OCI-LY1 (cell line): Measurements from ENCODE around the gene GPR17.
A peak's percentile ranks its signal among the peaks of the same experiment; 100 is the strongest.

Source experiments
- H2AFZ ChIP-seq: fragments of 200-600 bp; sonication (generic), shearing (Covaris generic); 2 replicates; pipeline ENCODE4 v1.6.0; 2014; ENCODE audit warnings: antibody characterized with exemption, mild to moderate bottlenecking, low read length
- H3F3A ChIP-seq: fragments of 200-600 bp; sonication (generic), shearing (Covaris generic); 2 replicates; pipeline ENCODE4 v1.6.0; 2014; ENCODE audit warnings: mild to moderate bottlenecking, antibody characterized with exemption, low read length, moderate library complexity; ENCODE audit not compliant: insufficient read depth
- H3K27ac ChIP-seq: fragments of 200-600 bp; sonication (generic); 2 replicates; pipeline ENCODE4 v1.5.1; 2014; ENCODE audit warnings: low read length, mixed run types, mild to moderate bottlenecking, low read depth; ENCODE audit not compliant: poor library complexity, severe bottlenecking
- H3K27me3 ChIP-seq: fragments of 200-600 bp; sonication (generic); 2 replicates; pipeline ENCODE4 v1.6.0; 2014; ENCODE audit warnings: antibody characterized with exemption, mild to moderate bottlenecking, low read length, moderate library complexity; ENCODE audit not compliant: insufficient read depth
- H3K36me3 ChIP-seq: fragments of 200-600 bp; sonication (generic); 2 replicates; pipeline ENCODE4 v1.6.1; 2014; ENCODE audit warnings: mild to moderate bottlenecking, antibody characterized with exemption, low read length, moderate library complexity, mixed read lengths; ENCODE audit not compliant: insufficient read depth
- H3K4me1 ChIP-seq: fragments of 200-600 bp; sonication (generic); 2 replicates; pipeline ENCODE4 v1.5.1; 2014; ENCODE audit warnings: mild to moderate bottlenecking, low read length, moderate library complexity; ENCODE audit not compliant: insufficient read depth, severe bottlenecking
- H3K4me2 ChIP-seq: fragments of 200-600 bp; sonication (generic), shearing (Covaris generic); 2 replicates; pipeline ENCODE4 v1.6.1; 2014; ENCODE audit warnings: low read length
- H3K4me3 ChIP-seq: fragments of 200-600 bp; sonication (generic); 2 replicates; pipeline ENCODE4 v1.5.1; 2014; ENCODE audit warnings: low read length, low read depth, mild to moderate bottlenecking, mixed read lengths; ENCODE audit not compliant: poor library complexity, severe bottlenecking
- H3K79me2 ChIP-seq: fragments of 200-600 bp; shearing (Covaris generic); 2 replicates; pipeline ENCODE4 v1.6.1; 2016; ENCODE audit warnings: mixed run types, low read length, mixed read lengths; ENCODE audit not compliant: insufficient read depth
- H3K9ac ChIP-seq: fragments of 200-600 bp; sonication (generic), shearing (Covaris generic); 2 replicates; pipeline ENCODE4 v1.6.1; 2014; ENCODE audit warnings: mild to moderate bottlenecking, low read length, mixed read lengths
- H3K9me2 ChIP-seq: fragments of 200-600 bp; sonication (generic), shearing (Covaris generic); 2 replicates; pipeline ENCODE4 v1.6.1; 2014; ENCODE audit warnings: low read depth, mild to moderate bottlenecking, low read length, mixed read lengths
- H3K9me3 ChIP-seq: fragments of 200-600 bp; shearing (Covaris generic); 2 replicates; pipeline ENCODE4 v1.6.1; 2014; ENCODE audit warnings: low read length, mixed read lengths
- H4K20me1 ChIP-seq: fragments of 200-600 bp; sonication (generic), shearing (Covaris generic); 2 replicates; pipeline ENCODE4 v1.6.0; 2016; ENCODE audit warnings: mild to moderate bottlenecking, low read length; ENCODE audit not compliant: insufficient read depth
- CTCF ChIP-seq: fragments of 200-600 bp; sonication (generic), shearing (Covaris generic); IDR thresholded peaks from 2 replicates; pipeline ENCODE4 v1.5.1; 2017; ENCODE audit warnings: mild to moderate bottlenecking, antibody characterized with exemption, low read length, moderate library complexity, mixed read lengths
- EZH2 ChIP-seq: fragments of 200-600 bp; sonication (generic), shearing (Covaris generic); IDR thresholded peaks from 2 replicates; pipeline ENCODE4 v1.8.0; 2017; ENCODE audit warnings: borderline replicate concordance, mixed run types, mild to moderate bottlenecking, antibody characterized with exemption, low read length, moderate library complexity, mixed read lengths

GPR17 gene

GRCh38 chr2:127650041-127650784 is 4.3 kb downstream of the GPR17 start:
- Histone ChIP-seq H3K4me1 (no peaks in the 10 kb centered on the region), H3F3A (no peaks in the 10 kb centered on the region), H3K27me3 (no peaks in the 10 kb centered on the region), H3K4me3 (no peak overlapping the region), H3K79me2 (no peaks in the 10 kb centered on the region), H4K20me1 (no peaks in the 10 kb centered on the region), H3K9me2 (no peaks in the 10 kb centered on the region), H3K9ac (no peak overlapping the region), H3K27ac (no peak overlapping the region), H3K9me3 (no peaks in the 10 kb centered on the region), H3K36me3 (no peaks in the 10 kb centered on the region), H3K4me2 (no peak overlapping the region), H2AFZ (no peak overlapping the region)
- TF ChIP-seq CTCF = peak; percentile 21; the same call in 1 of the 2 replicates
- TF ChIP-seq EZH2 = no peak

- no peaks in the 10 kb centered on the region for H3K4me1 ChIP-seq
- no peak overlapping the region for H3K4me3 ChIP-seq
- no peak overlapping the region for H3K9ac ChIP-seq
- no peaks in the 10 kb centered on the region for H3K79me2 ChIP-seq
- H3K9me3 ChIP-seq = no peaks in the 10 kb centered on the region
- H3K27me3 ChIP-seq = 0 out of 2 replicates have a peak, but pooled peaks cover 5% of the 10 kb centered on the region
- no peaks in the 10 kb centered on the region for H3K36me3 ChIP-seq
- no peak overlapping the region for H2AFZ ChIP-seq
- H3K27ac ChIP-seq = no peak overlapping the region
- no peaks in the 10 kb centered on the region for H3F3A ChIP-seq
- H4K20me1 ChIP-seq = no peaks in the 10 kb centered on the region
- TF ChIP-seq CTCF = no peak
- H3K4me2 ChIP-seq = no peak overlapping the region
- H3K9me2 ChIP-seq = no peaks in the 10 kb centered on the region
These were observed 4.9 kb downstream of the GPR17 start for GRCh38 chr2:127650785-127651380.

GRCh38 chr2:127651381-127651809 is 5.4 kb downstream of the GPR17 start:
- Histone ChIP-seq H2AFZ (no peak overlapping the region), H3F3A (no peaks in the 10 kb centered on the region), H3K27me3 (0 out of 2 replicates have a peak, but pooled peaks cover 5% of the 10 kb centered on the region), H4K20me1 (no peaks in the 10 kb centered on the region), H3K36me3 (no peaks in the 10 kb centered on the region), H3K4me2 (no peak overlapping the region), H3K4me3 (no peak overlapping the region), H3K9ac (no peak overlapping the region), H3K27ac (no peak overlapping the region), H3K79me2 (no peaks in the 10 kb centered on the region), H3K9me2 (no peaks in the 10 kb centered on the region), H3K9me3 (no peaks in the 10 kb centered on the region), H3K4me1 (no peaks in the 10 kb centered on the region)
- TF ChIP-seq CTCF (no peak), EZH2 (no peak)
